Stimulated activated CD4-positive, alpha-beta T cell treated with anti-CD3 and anti-CD28 coated beads, Interleukin-4, amount 100 ng/mL, for 4 hours (primary cell): Measurements from ENCODE around the gene SLC15A5.

Experiments
- DNase-seq, 2 experiments: peaks; one replicate each; pipeline ENCODE4 v3.0.0-alpha.2; 2020

The SLC15A5 gene

DNA sequence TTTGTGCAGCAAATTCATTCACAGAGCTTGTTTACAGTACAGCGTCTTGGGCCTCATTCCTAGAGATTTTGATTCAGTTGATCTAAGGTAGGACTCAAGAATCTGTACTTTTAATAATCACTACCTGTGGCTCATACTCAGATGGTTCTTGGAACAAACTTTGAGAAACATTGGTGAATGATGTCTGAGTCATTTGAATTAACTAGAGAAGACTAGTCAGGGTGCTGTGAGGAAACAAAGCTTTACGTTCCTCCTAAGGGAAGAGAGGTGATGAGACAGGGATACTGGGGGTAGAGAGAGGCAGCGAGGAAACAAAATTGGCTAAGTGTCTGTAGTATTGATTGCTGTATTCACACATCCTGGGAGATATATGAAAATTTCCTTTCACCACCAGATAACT is 109.4 kb downstream of the SLC15A5 start:
- DNase-seq, result no peak

DNA sequence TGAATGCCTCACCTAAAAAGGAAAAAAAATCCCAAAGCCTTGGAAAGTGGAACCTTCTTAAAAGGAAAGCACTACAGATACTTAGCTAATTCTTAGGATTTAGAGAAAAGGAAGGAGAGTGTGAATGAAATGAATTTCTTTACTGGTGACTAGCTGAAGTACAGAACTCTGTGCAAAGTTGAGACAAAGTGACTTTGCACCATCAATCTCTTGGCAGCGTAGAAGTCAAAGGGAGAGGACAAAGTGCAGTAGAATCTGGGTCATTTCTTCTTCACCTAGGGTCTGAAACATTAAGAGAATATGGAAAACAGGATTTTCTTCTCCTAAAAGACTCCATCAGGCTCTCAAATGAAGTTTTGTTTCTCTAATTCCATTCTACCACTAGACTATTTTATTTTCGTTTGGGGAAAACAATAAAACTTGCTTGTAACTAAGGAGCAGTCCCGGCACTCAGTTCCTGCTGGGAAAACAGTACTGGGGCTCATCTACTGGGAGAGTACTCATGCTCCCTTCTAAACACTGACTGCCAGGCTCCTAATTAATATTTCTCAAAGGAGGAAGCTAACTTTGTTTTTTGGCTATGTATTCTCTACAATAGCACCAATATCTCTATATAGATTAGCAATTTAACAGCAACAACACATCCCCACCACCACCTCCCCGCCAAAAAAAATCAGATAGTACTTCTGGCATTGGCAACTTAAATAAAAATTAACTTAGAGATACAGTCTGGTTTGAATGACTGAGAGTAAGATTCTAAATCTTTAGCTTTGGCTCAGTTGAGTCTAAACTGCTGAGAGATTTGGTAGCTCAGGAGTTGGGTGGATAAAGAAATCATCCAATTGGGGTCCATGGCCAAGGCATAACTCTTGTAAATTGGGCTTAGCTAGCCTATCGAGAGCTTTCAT is 110.7 kb downstream of the SLC15A5 start:
- no peak for DNase-seq

DNA sequence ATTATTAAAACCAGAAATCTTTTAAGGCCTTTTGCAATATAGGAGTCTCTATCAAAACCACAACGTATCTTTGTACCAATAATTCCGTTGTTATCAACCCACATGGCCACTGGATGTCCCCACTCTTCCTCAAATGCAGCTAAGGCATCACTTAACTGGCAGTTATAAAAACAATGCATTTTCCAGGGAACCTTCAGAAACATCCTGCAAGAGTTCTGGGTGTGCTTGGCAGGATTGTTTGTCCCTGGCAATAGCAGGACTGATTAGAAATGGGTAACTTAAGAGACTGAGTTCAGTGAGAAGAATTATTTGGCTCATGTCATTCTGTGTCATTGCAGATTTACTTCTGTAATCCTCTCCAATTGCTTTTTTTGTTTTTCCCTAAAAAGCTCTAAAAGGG is 112.0 kb downstream of the SLC15A5 start:
- no peak for DNase-seq

DNA sequence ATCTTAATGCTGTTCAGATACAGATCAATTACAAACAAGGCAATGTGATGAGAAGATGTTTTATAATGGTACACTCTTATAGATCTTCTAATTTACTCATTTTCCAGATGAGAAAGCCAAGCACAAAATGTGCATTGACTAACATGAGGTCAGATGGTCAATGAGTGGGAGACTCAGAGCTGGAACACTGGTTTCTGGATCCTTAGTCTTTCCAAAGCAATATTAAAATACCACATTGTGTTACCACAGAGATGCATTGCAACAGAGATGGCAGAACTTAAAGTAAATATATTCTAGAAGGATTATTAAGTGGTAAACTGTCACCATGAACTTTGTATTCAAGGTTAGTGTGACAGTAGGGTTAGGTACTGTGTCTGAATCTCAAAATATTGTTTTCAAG is 113.6 kb downstream of the SLC15A5 start:
- DNase-seq, result no peak

DNA sequence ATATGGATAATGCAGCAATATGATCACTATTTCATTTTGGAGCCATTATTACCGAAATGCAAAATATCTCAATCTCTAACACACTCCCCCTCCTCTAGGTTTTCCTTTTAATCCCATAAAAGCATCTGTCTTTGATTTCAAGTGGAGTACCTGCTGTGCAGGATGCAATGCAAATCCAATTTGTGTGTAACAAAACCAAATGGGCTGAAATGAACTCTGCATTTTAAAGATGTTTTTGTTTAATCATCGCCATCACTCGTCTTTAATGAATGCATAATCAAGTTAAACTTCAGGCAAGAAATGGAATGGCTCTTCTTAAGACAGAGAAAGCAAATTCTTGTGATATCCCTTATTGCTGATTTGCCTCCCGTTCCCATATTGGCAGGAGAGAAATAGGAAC is 114.3 kb downstream of the SLC15A5 start:
- DNase-seq, result no peak

DNA sequence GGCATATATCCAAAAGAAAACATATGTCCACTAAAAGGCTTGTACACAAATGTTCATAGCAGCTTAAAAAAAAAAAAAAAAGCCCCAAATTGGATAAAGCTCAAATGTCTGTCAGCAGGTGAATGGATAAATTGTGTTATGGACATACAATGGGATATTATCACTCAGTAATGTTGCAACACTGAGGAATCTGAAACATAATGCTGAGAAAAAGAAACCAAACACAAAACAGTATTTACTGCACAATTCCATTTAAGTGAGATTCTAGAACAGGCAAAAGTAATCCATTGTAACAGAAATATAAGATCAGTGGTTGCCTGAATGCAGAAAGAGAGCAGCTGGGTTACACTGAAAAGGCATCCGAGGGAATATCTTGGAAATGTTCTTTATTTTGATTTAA is 117.9 kb downstream of the SLC15A5 start:
- no peak for DNase-seq

DNA sequence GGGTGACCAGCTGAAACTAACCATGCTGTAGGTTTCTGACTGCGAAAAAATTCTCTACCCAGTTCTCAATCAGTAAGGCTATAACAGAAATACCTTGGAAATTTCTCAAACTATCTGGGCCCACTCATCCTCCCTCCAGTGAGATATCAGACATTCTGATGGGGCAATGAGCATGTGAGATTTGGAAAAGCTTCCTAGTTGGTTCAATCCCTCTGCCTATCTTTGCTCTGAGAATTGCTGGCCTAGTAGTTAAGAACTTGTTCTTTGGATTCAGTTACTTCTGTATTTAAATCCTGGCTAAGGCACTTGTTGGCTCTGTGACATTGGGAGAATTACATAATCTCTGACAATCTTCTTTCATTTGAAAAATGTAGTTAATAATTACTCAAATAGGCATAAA is 119.4 kb downstream of the SLC15A5 start:
- DNase-seq, result no peak

DNA sequence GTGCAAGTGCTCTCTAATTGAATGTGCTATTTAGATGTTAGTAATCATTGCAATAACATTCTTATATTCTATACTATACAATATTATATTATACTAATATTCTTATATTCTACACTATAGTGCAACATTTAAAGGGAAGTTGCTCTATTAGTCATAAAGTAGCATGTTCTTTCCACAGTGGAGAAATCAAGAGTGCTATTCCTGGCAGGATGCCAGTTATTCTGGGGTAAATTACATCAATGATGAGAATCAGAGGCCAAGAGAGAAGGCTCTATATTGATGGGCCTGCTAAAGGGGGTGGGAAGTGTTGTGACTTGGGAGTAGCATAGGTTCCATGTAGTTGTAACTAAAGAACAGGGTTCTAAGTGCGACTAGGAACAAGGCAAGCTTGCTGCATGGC is 121.5 kb downstream of the SLC15A5 start:
- DNase-seq, result no peak

DNA sequence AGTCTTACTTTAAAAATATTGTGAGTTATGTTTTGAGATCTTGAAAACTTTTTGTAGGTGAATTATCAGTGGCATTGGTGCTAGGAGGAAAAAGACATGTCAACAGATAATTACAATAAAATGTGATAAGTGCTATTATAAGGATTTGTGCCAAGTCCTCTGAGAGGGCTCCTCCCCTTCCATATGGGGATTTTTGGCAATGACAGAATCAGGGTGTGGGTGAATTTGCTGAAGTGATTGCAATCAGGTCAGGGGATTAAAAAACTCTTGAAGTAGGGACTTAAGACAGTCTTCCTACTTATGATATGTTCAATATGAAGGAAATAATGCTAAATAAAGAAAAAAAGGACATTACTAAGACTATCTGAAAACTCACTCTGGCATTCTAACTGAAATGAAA is 122.5 kb downstream of the SLC15A5 start:
- no peak for DNase-seq

DNA sequence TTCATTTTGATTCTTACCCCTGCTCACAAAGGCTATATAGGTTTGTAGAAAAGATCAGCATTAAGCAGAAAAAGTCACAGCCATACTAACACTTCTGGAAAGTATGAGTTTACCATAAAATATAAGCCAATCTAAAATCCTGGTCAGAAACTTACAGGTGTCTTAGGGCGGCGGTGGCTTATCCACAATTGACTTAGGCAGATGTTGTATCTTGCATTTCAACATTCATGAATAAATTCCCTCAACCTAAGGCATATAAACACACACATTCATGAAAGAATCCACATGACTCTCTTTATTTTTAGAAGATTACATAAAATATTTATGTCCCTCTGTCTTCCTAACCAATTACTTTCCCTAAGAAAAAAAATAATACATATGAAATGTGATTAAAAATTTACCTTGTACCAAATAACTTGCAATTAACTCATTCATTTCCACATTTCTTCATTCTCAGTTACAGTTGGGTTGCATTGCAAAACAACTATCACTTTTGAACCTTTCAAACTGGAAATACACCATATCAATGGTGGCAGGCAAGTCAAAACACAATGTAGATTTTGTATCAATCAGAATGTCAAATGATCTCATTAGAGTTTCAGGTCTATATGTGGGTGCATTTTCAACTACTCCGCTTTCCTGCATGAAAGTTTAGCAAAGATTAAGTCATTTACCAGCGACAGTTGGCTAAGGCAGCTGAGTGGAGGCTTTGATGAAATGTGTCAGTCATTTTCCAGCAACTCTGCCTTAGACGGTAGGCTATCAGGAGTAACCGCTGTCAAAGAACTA is 124.4 kb downstream of the SLC15A5 start:
- DNase-seq, result no peak

DNA sequence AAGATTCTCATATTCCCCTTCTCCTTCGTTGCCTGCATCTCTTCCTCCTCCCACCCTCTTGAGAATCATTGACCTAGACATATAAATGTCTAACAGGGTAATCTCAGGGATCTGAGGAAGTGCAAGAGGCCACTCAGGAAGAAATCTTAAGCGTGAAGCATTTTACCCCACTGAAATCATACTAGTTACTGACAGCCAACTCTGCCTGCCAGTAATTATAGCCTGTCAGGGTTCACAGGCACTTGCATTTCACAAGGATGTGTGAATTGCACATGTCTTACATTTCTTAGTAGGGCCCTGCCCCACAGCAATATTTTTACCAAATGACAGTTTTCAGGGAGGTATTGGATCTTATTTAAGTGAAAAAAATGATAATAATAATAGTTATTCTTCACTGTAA is 127.2 kb downstream of the SLC15A5 start:
- DNase-seq, result no peak

DNA sequence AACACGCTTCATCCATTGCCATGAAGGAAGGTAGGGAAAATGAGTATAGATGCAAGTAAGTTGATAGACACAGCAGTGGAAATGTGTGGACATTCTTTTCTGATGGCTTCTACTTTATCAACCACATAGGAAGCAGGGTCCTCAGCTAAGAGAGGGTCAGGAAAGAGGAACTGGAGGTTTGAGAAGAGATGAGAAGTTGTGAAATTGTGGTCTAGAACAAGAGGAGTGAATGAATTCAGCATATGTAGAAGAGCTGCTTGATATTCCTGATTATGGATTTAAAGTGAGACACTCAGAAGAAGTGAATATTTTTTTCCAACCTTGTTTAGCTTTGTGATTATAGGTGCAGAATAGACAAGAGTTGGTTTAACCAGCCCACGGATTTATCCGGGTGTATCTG is 128.5 kb downstream of the SLC15A5 start:
- DNase-seq, result no peak
